CD4-positive, alpha-beta T cell treated with Interleukin-15 for 4 hours (primary cell): Measurements from ENCODE around the gene CEP112.
"Not testable (repeated sequence)": the region's sequence is repeated elsewhere in the genome, so short reads cannot be mapped to it uniquely, and the experiment has no call there.

Experiments used
- DNase-seq: peaks from one replicate; pipeline ENCODE4 v3.0.0-alpha.2; 2020; ENCODE audit warnings: low spot score

The CEP112 gene

DNA sequence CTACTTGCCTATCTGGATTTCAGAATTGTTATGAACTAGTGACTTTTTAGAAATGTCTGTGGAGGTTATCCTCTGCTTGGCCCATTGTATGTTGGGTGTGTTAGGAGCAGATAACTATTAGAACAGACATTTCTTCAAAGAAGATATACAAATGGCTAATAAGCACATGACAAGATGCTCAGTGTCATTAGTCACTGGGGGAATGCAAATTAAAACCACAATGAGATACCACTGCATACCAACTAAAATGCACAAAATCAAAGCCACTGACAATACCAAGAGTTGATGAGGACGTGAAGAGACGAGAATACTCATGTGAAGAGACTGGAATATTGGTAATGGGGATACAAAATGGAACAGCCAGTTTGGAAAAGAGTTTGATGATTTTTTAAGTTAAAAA, 39.2 kb downstream of the CEP112 start:
- no peak for DNase-seq

DNA sequence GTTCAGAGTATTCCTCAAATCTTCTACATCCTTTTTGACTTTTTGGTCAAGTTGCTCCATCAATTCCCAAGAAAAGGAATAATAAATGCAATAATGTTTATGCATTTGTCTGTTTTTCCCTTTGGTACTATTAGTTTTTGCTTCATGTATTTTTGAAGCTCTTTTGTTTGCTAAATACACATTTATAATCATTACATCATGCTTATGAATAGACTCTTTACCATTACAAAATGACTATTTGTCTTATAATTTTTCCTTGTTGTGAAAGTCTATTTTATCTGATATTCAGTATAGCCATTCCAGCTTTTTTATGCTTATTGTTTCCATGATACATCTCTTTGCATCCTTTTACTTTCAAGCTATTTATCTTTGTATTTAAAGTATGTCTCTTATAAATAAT, 41.2 kb downstream of the CEP112 start:
- no peak for DNase-seq

GRCh38 chr17:66149562-66149961, 42.4 kb downstream of the CEP112 start:
- DNase-seq: no peak

GRCh38 chr17:66146394-66146793, 45.5 kb downstream of the CEP112 start:
- DNase-seq: no peak

- DNase-seq: no peak
Measured at GRCh38 chr17:66143657-66144282, 48.2 kb downstream of the CEP112 start.

DNA sequence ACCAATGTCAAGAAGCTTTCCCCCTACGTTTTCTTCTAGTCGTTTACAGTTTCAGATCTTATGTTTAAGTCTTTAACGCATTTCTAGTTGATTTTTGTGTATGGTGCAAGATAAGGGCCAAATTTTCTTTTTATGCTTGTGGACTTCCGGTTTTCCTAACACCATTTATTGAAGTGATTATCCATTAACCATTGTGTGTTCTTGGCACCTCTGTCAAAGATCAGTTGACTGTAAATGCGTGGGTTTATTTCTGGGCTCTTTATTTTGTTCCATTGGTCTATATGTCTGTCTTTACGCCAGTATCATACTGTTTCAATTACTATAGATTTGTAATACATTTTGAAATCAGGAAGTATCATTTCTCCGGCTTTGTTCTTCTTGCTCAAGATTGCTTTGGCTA, 49.5 kb downstream of the CEP112 start:
- DNase-seq: no peak

DNA sequence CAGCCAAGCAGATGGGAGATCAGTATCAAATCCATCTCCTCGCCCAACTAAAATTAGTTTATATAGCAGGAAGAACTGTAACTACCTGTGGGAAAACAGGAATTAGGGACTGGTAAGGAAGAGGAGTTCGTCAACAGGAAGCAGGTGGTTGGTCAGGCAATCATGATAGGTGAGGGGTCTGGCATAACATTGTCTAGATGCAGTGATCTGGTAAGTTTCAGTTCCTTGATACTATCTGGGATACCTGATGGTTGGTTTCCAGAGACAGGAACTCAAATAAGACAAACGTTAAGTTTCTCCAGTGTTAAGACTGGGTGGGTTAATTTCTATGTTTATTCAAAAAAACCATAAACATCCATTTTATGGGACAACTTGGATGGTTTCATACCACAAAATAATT, 53.8 kb downstream of the CEP112 start:
- no peak for DNase-seq

DNA sequence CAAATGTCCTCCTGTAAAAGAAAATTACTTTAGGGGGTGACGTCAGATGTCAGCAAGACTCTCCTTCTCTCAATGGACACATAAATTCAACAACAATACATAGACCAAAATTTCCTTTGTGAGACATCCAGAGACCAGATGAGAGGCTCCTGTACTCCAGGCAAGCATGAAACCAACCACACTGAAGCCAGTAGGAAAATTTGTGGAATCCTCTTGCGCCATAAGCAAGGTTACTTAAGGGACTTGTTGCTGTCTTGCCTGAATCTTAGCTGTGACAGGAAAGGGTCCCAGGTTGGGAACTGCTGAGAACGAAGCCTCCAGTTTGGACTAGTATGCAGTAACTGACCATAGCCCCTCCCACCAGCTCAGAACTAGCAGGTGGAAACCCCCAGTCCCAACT, 56.0 kb downstream of the CEP112 start:
- no peak for DNase-seq

GRCh38 chr17:66135219-66135618, 56.7 kb downstream of the CEP112 start:
- DNase-seq: no peak

DNA sequence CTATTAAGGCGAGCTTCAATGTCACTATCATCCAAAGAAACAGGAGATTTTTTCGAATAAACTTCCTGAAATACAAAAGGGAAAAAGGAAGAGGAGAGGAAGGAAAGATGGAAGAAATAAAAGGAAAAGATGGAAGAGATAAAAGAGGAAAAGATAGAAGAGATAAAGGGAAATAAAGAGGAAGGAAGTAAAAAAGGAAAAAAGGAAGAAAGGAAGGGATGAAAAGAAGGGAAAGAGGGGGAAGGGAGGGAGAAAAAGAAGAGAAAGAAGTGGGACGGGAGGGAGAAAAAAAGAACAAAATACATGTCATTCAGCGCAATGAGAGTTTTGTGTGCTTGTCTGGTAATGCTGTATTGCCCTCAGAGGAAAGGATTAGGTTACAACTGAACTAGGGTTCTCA, 62.2 kb downstream of the CEP112 start:
- DNase-seq: no peak

DNA sequence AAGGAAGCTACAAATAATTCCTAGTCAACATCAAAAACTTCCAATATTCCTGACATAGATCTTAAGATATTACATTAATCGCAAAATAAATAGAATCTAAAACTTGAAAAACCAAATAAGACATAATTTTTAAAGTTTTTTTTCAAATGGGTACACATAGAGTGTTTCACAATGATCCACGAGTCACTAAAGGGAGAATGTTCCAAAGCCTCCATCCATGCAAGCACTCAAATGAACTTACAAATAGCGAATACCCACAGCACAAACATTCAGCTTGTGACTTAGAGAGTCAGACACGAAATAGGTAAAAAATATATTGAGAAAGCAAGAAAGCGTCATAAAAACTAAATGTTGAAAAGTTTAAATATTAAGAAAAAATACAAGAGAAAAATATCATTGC, 65.7 kb downstream of the CEP112 start:
- no peak for DNase-seq

- no peak for DNase-seq
Measured at GRCh38 chr17:66123163-66123562, 68.8 kb downstream of the CEP112 start.

DNA sequence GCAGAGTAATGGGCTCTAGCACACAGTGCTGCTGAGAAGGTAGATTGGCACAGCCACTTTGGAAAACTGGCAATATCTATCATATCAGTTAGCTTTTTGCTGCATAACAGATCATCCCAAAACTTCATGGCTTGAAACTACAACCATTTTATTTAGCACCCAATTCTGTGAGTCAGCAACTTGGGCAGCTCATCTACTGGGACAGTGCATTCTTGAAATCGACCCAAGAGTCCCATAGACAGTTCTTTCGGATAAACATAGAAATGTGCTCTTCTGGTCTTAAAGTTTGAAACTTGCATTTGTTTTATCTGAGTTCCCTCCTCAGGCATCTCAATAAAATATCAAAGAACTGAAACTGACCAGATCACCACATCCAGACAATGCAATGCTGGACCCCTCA, 76.7 kb downstream of the CEP112 start:
- DNase-seq: no peak

DNA sequence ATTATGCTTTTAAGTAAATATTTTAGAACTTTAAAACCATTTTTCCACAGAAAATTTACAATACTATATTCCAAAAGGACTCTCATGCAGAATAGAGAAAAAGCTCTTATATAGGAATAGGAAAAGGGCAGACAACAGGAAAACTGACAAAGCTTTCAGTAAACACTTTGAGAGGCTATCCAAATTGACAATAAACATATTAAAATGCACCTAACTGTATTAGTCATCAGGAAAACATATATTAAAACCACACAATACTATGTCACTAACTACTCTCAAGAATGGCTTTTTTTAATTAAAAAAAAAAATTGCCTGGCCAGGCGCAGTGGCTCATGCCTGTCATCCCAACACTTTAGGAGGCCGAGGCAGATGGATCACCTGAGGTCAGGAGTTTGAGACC, 77.3 kb downstream of the CEP112 start:
- no peak for DNase-seq

GRCh38 chr17:66107731-66108130, 84.2 kb downstream of the CEP112 start:
- no peak for DNase-seq

DNA sequence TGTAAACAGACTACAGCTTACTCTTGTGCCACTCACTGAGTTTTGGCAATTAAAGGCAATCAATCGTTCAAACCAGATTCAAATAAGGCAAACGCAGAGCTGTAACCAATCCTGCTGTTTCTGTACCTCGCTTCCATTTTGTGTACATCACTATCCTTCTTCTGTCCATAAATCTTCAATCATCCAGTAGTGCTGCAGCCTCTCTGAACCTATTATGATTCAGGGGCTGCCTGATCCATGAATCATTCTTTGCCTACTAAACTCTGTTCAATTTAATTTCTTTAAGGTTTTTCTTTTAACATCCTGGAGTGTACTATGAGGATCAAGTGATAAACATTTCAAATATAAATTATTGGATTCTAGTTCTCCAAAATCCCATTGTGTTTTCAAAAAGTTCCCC, 93.9 kb downstream of the CEP112 start:
- DNase-seq: no peak

GRCh38 chr17:66094727-66095126, 97.2 kb downstream of the CEP112 start:
- no peak for DNase-seq

GRCh38 chr17:66091445-66092080, 100.4 kb downstream of the CEP112 start:
- no peak for DNase-seq

GRCh38 chr17:66089764-66090163, 102.2 kb downstream of the CEP112 start:
- no peak for DNase-seq

DNA sequence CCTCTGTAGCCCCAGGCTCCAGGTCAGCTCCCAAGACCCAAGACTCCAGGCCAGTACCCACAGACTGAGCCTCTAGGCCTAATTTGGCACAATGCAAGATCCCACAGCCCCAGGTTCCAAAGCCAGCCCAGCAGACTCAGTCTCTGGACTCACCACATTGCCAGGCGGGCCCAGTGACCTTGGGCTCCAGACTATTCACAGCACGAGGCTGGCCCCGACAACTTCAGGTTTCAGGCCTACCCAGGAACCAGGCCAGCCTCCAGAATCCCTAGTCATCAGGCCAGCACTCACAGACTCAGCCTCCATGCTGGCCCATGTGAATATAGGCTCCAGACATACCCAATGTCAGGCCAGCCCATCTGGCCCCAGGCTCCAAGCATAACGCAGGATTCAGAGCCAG, 103.8 kb downstream of the CEP112 start:
- no peak for DNase-seq

DNA sequence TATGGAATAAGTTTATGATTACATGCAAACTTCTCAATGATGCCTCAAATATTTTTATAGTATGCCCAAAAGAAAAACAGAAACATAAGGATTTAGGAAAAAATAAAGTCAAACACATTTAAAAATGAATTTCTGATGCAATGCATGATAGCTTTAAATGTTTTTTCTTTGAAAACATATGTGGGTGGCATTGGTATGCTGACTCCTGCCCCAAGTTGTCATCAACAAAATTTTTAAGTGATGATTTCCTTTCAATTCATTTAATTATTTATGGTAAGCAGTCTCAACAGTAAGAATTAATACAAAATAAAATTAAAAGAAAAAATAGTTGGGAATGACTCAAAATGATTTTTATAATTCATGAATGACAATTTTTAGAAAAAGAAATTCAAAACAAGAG, 104.9 kb downstream of the CEP112 start:
- DNase-seq: no peak

DNA sequence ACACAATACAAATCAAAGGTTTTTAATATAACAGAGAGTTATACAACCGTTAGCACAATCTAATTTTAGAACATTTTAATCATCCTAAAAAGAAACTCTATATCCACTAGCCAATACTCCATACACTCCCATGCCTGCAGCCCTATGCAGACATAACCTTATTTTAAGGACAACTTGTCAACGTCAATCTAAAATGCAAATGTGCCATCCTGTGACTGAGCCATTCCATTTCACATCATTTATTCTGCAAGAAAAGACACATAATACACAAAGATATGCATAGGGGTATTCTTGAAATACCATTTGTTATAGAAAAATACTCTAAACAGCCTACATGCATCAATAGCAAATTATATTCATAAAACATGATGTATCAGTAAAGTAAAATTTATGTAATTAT, 106.7 kb downstream of the CEP112 start:
- DNase-seq: no peak

- DNase-seq: not testable (repeated sequence)
Measured at GRCh38 chr17:66080670-66081069, 111.3 kb downstream of the CEP112 start.

DNA sequence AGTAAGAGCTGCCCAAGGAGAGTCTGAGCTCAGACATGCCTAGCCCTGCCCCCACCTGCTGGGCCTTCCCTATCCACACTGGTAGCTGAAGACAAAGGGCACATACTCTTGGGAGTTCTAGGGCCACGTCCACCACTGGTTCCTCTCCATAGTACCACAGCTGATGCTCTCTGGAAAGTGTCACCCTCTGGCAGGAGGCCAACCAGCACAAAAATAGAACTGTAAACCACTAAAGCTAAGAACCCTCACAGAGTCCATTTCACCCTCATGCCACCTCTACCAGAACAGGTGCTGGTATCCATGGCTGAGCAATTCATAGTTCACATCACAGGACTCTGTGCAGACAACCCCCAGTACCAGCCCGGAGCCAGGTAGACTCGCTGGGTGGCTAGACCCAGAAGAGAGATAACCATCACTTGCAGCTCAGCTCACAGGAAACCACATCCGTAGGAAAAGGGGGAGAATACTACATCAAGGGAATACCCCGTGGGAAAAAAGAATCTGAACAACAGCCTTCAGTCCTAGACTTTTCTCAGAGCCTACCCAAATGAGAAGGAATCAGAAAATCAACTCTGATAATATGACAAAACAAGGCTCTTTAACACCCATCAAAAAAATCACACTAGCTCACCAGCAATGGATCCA, 115.3 kb downstream of the CEP112 start:
- DNase-seq: no peak
